BJ (cell line): Measurements from ENCODE around the gene ZNF865. TPM values are rescaled to one million over a fixed set of nuclear protein-coding genes. Genes with fewer than 3 reads are reported as not detected.

ENCODE experiments used
- CTCF ChIA-PET: fragments of 350-600 bp; formaldehyde crosslinking; extraction: SDS; loops from one replicate; lab custom pipeline; 2021; ENCODE audit warnings: antibody characterized with exemption, inconsistent platforms; lab: Yijun Ruan, JAX
- POLR2A ChIA-PET: fragments of 300-600 bp; sonication (Branson Sonifier 250); formaldehyde crosslinking; extraction: SDS; loops from one replicate; lab custom pipeline; 2021; ENCODE audit warnings: antibody characterized with exemption; lab: Charles Lee
- DNase-seq: peaks from one replicate; pipeline ENCODE4 v3.0.0-alpha.2; 2011; ENCODE audit warnings: low read depth
- H3K27me3 ChIP-seq: 2 replicates; pipeline ENCODE4 v1.6.0; 2011; ENCODE audit warnings: low read length; ENCODE audit not compliant: control insufficient read depth, insufficient read depth
- H3K36me3 ChIP-seq: 2 replicates; pipeline ENCODE4 v1.5.1; 2011; ENCODE audit warnings: low read length; ENCODE audit not compliant: control insufficient read depth, insufficient read depth
- H3K4me3 ChIP-seq: 2 replicates; pipeline ENCODE4 v1.5.1; 2011; ENCODE audit warnings: low read depth, mild to moderate bottlenecking, control low read depth, low read length
- polyA plus RNA-seq: library from polyadenylated mRNA; depleted of rRNA; stranded (reverse); fragments of >200 nt; gene quantifications from 2 replicates; pipeline ENCODE4 v1.2.3, GENCODE V29; 2011
- TF ChIP-seq, protein P1 (sequence below): IDR thresholded peaks from 2 replicates; pipeline ENCODE4 v1.5.1; 2011; ENCODE audit warnings: low read depth, mild to moderate bottlenecking, control low read depth, inconsistent platforms, low read length, moderate library complexity; ENCODE audit not compliant: insufficient read depth

ZNF865 gene
- polyA plus RNA-seq, 1 experiment, result 1.4 TPM

DNA sequence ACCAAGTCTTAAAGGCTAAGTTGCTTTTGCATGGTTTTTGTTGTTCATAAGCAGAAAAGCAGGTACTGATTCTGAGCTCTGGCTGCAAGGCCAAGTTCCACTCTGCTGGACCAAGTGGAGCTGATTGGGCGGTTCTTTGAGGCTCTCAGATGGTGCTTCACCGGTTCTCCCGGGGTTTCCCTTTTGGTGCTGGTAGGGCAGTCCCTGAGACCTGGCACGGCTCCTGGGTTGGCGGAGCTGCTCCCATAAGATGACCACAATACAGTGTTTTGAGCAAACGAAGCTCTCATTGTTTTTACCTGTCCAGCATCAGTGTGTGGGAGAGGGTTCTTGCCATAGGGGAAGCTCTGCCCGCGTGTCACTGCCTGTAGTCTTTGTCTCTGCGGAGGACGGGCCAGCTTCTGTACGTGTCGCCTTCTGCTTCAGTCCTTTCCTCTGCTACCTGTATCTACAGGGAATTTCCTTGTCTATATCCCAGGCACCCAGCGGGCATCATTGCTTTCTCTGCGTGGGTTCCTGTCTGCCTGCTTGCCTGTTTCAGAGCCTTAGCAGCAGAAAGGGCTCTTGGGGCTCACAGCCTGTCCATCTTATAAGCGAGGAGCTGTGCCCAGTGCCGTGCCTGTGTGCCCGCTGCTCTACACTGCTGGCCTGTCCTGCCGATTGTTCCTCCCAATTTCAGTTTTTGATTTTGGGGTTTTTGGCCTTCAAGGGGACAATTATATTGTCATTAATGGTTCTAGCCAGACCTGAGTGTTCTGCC lies 51.7 kb downstream of the ZNF865 start:
- POLR2A ChIA-PET, result no interaction called here

DNA sequence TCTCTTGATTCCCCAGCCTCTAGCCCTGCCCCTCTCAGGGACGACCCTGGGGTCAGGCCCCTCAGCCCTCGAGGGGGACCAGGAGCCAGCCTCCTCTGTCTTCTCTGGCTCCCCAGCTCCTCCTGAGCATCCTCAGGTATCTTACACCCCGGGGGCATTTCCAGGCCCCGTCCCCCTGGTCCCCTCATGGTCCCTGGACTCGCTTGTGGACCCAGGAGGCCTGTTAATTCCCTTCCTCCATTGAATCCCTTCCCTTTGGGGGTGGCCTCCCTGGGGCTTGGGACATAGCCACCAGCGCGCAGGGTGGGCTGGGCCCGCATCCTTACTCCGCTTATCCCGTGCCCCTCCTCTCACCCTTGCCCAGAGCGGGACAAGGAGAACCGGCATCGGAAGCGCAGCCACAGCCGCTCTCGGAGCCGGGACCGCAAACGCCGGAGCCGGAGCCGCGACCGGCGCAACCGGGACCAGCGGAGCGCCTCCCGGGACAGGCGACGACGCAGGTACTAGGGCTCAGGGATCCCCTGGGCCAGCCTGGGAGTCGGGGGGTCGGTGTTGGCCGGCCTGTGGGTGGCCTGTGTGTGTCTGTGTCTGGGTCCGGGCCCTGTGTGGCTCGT lies 53.5 kb downstream of the ZNF865 start:
- POLR2A ChIA-PET, result no interaction called here

More for the DNA sequence above, 51.7 kb downstream of the ZNF865 start:
- TF ChIP-seq, protein P1, sequence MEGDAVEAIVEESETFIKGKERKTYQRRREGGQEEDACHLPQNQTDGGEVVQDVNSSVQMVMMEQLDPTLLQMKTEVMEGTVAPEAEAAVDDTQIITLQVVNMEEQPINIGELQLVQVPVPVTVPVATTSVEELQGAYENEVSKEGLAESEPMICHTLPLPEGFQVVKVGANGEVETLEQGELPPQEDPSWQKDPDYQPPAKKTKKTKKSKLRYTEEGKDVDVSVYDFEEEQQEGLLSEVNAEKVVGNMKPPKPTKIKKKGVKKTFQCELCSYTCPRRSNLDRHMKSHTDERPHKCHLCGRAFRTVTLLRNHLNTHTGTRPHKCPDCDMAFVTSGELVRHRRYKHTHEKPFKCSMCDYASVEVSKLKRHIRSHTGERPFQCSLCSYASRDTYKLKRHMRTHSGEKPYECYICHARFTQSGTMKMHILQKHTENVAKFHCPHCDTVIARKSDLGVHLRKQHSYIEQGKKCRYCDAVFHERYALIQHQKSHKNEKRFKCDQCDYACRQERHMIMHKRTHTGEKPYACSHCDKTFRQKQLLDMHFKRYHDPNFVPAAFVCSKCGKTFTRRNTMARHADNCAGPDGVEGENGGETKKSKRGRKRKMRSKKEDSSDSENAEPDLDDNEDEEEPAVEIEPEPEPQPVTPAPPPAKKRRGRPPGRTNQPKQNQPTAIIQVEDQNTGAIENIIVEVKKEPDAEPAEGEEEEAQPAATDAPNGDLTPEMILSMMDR, result no peak
- CTCF ChIA-PET, result interaction anchor here (0.5 to 3.5 kb wide), 2 partner anchors 14 to 356 kb away, joined by 4 to 17 read pairs; no protein-coding TSS in a partner anchor
- Histone ChIP-seq H3K27me3 (no peaks in the 10 kb centered on the region), H3K36me3 (peaks cover 23% of the 10 kb centered on the region), H3K4me3 (peak overlapping the region; percentile 97)
- no peak for DNase-seq

DNA sequence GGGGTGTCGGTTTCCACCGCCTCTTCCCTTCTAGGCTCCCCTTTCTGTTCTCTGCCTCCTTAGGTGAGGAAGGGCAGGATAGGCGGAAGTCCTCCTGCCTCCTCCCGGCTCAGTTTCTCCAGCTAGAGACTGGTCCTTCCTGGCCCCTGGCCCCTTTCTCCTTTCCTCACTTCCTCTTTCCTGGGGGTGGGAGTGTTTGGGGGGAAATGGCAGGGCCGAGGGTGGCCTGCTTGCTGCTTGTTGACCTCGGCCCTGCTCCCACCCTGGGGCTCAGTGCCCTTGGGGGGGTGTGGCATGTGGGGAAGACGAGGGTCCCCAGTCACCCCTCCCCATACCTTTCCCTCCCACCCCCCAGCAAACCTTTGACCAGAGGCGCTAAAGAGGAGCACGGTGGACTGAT lies 54.4 kb downstream of the ZNF865 start:
- Histone ChIP-seq H3K36me3 (peaks cover 42% of the 10 kb centered on the region), H3K4me3 (no peak overlapping the region), H3K27me3 (no peaks in the 10 kb centered on the region)
- ChIA-PET POLR2A (no interaction called here), CTCF (interaction anchor here (0.8 kb wide), 1 partner anchor 11 kb away, joined by 4 read pairs; no protein-coding TSS in a partner anchor)
- TF ChIP-seq, protein P1, result no peak
- DNase-seq, result no peak

More for the DNA sequence above, 53.5 kb downstream of the ZNF865 start:
- Histone ChIP-seq H3K4me3 (no peak overlapping the region), H3K27me3 (no peaks in the 10 kb centered on the region), H3K36me3 (peaks cover 37% of the 10 kb centered on the region)
- CTCF ChIA-PET, result interaction anchor here (3.5 kb wide), 1 partner anchor 12 kb away, joined by 17 read pairs; no protein-coding TSS in a partner anchor
- DNase-seq, result no peak
- TF ChIP-seq, protein P1, result no peak

DNA sequence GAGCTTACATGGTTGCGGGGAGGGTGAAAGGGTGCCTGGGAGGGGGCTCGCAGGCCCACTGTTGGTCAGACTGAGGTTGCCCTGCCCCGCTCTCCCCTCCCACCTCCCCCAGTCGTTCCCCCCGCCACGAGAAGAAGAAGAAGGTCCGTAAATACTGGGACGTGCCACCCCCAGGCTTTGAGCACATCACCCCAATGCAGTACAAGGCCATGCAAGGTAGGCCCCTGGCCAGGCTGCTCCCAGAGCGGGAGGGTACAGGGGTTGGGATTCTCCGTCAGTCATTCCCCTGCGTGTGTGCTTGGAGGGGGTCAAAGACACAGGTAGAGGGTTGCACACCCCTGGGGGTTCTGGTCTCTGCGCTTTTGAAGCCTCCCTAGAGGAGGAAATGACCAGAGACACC lies 55.0 kb downstream of the ZNF865 start:
- no peaks in the 10 kb centered on the region for H3K27me3 ChIP-seq
- TF ChIP-seq, protein P1, result no peak
- peaks cover 42% of the 10 kb centered on the region for H3K36me3 ChIP-seq
- no peak overlapping the region for H3K4me3 ChIP-seq
- CTCF ChIA-PET, result interaction anchor here (0.8 kb wide), 1 partner anchor 11 kb away, joined by 4 read pairs; no protein-coding TSS in a partner anchor
- no peak for DNase-seq
- POLR2A ChIA-PET, result no interaction called here

DNA sequence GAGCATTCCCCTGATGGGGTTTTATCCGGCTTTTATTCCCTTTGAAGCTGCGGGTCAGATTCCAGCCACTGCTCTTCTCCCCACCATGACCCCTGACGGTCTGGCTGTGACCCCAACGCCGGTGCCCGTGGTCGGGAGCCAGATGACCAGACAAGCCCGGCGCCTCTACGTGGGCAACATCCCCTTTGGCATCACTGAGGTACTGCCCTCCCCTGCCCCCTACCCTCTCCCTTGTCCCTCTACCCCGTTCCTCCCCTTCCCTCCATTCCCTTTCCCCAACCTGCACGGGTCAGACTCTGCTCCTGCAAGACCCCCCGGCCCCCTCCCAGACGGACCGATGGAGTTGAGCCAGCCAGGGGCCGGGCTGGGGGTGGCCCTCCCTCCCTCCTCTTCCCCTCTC lies 55.5 kb downstream of the ZNF865 start:
- CTCF ChIA-PET, result no interaction called here
- peaks cover 44% of the 10 kb centered on the region for H3K36me3 ChIP-seq

More for the DNA sequence above, 55.5 kb downstream of the ZNF865 start:
- Histone ChIP-seq H3K27me3 (no peaks in the 10 kb centered on the region), H3K4me3 (no peak overlapping the region)
- TF ChIP-seq, protein P1, result no peak
- POLR2A ChIA-PET, result no interaction called here
- DNase-seq, result no peak
